Activated CD4-positive, alpha-beta T cell treated with anti-CD3 and anti-CD28 coated beads, Interleukin-2, amount 50 U/mL, for 24 hours (primary cell): Measurements from ENCODE around the gene AKT2.

ENCODE experiments used
- DNase-seq, 2 donors: peaks; one replicate each; pipeline ENCODE4 v3.0.0-alpha.2; 2020; ENCODE audit warnings: low read depth in 1 of 2, low spot score in 1 of 2

AKT2 gene

DNA sequence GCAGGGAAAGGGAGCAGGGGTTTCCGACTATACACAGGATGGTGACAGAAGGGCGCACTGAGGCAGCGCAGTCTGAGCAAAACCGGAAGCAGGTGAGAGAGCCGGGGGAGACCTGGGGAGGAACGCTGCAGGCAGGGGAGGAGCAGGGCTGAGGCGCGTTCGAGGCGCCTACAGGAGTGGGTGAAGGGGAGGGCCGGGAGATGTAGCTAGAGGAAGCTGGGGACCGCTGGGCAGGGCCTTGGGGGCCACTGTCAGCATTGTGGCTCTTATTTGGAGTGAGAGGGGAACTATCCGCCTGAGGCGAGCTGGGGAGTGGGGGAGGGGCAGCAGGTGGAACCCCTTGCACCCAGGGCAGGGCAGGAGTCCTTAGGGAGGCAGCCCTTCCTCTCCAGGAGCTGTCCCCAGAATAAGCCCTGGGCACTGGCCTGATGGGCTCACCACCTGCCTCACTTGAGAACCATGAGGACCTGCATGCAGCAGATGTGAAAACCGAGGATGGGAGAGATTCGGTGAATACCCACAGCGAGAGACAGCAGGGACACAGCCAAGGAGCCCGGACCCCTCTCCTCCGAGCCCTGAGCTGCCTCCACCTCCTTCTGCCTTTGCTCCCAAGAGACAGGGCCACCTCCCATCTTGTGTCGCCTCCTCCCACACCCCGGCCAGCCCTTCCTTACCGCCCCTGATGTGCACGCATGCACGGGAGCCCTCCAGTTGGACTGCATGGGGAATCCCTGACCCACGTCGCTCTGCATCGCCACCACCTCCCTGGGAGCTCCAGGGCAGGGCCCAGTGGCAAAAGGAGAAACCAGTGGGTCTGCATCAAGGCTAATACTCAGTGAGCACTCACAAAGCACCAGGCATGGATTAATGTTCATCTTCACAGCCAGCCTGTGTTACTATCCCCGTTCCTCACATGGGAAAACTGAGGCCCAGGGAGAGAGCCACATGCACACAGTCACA is 10.3 kb downstream of the AKT2 start:
- DNase-seq = no peak

DNA sequence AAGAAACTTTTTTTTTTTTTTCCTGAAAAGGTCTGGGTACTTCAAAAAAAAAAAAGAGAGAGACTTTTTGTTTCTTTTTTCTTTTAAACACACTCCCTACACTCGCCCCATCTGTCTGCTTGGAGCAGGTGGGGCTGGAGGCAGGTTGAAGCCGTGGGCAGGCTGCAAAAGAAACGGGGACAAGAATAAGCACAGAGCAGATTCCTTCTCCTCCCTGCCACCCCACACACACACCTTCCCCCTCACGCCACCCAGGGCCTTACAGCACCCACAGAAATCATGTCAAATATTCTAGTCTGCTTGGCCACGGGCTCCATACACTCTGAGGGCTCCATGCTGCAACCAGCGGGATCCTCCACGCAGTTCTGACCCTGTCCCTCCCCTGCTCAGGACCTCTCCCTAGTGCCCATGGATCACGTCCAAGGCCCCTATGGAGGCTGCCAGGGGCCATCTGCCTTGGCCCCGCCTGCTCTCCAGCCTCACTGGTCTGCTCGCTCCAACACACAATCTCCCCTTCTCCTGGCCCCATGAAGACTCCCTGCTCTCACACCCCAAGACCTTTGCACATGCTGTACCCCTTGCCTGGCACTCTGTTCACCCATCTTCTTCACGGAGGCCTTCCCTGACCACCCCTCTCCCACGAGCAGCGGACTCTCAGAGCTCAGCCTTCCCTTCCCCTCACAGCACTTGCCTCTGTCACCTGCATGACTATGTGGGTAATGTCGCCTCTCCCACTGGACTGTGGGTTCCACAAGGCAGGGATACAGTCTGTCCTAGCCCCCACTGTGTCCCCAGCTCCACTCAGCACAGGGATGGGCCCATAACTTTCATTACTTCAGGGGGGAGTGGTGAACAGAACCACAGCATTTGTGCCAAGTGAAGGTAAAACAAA is 11.4 kb downstream of the AKT2 start:
- DNase-seq = no peak

DNA sequence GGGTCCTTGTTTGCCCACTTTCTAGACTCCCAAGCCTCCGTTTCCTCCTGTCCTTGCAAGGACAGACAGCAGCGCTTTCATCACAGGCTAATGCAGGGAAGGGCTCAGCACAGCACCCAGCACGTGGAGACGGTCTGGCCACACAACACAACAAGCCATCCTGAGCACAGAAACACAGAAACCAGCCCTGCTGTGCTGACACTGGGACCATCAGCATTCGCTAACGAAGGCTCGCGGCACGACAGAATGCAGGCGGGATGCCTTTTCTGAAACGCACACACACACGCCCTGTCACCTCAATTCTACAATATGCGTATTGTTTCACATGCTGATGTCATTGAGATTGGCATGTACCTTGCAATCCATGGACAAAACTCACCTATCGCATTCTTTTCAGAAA is 12.9 kb downstream of the AKT2 start:
- DNase-seq = no peak

DNA sequence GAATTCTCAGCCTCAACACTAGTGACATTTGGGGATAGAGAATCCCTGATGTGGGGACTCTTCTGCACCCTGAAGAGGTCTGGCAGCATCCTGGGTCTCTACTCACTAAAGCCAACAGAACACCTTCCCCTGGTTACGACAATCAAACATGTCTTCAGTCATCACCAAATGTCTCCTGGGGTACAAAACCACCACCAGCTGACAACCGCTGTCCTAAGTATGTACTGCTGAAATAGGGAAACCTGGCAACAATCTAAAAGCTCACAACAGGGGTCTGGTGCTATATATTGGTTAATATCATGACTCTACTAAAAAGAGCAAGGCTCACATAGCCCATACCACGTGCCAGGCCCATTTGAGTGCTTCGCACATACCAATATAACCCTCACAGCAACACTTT is 13.4 kb downstream of the AKT2 start:
- no peak for DNase-seq

DNA sequence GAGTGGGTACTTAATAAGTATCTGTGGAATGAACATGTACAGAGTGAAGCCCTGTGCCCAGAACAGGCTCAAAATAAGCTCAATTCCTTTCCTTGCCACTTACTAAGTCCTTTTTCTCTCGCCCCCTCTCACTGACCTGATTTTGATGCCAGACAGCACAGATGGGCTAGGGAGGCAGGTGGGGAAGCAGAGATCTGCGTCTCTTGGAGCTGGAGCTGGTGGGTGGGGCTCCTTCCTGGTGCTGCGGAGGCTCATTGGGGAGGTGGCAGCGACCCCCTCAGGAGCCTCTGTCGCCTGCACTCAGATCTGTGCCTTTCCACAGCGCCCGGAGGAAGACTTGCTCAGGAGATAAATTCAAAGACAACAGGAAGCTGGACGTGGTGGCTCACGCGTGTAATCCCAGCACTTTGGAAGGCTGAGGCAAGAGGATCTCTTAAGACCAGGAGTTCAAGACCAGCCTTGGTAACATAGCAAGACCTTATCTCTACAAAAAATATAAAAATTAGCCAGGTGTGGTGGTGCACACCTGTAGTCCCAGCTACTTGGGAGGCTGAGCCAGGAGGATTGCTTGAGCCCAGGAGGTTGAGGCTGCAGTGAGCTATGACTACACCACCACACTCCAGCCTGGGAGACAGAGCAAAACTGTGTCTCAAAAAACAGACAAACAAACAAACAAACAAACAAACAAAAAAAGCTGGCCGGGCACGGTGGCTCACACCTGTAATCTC is 14.6 kb downstream of the AKT2 start:
- DNase-seq = no peak

DNA sequence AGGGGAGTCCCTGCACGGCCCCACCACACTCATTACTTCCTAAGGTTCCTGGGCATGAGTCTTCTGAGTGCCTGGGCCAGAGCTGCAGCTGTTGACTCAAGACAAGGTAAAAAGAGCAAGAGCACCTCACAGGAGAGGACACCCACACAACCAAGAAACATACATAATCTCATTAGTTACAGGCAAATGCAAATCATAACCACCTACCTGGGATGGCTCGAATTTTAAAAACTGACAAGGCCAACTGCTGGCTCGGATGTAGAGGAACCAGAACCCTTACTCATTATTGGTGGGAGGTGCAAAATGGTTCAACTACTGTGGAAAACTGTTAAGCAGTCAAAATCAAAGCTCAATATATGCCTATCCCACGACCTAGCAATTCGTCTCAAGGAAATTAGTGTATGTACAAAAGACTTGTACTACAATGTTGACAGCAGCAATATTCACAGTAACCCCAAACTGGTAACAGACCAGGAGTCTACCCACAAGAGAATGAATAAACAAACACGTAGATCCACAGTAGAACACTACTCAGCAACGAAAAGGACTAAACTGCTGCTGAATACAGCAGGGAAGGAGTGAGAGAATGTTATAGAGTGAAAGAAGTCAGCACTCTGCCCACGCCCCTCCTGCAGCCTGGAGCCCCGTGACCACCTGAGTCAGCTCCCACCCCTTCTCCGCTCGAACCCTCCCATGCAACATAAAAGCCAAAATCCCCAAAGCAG is 15.8 kb downstream of the AKT2 start:
- DNase-seq = no peak

DNA sequence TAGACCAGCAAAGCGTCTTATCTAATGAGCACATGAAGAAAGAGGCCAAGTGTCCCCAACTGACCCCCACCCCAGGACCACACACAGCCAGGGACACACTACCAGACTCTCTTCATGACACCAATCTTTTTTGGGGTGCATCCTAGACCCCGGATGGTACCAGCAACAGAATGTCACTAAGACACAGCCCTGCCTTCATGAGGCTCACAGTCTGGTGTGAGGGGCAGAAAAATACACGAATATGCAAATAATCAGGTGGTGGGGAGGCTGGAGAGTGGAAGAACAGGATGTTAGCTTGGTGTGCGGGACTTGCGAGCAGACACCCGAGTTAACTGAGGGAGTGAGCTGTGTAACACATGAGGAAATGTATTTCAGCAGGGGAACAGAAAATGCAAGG is 17.5 kb downstream of the AKT2 start:
- no peak for DNase-seq

DNA sequence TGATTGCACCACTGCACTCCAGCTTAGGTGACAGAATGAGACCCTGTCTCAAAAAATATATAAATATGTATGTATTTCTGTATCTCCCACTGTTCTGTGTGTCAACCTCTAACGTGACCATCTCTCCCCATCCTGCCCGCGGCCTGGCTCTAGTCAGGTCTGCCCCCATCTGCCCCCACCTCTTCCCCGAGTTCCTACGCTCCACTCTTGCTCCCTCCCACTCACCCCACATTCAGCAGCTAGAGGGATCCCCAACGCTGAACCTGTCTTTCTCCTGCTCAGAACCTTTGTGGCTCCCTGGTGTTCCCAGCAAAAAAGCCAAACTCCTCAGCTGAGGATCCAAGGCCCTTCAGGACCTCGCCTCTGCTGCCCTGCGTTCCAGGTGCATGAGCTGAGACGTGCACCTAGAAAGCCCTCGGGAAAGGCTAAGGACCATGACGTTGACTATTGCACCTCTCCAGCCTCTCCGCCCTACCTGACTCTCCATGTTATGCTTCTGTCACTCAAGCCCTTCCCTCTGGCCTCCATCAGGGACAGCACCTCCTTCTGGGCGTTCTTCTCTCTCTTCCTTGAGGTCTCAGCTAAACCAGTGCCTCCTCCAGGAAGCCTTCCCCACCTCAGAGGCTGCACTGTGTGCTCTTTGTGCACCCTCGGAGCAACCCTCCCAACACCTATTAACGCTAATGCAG is 18.1 kb downstream of the AKT2 start:
- DNase-seq = no peak

DNA sequence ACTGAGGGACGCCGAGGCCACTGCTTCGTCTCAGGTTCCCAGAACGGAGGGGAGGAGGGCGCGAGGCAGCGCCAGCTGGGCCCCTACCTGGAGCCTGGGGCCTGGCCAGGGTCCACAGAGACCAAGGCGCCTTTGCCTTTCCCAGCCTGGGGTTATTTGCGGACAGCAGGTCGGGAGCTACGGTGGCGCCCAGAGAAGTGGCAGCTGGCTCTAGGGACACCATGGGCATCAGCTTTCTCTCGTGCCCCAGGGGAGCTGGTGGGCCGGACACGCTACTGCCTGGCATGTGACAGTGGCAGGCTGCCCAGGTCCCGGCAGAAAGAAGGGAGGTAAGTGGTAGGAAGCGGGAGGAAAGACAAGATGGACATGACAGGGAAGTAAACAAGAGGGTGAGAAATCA is 19.0 kb downstream of the AKT2 start:
- no peak for DNase-seq

DNA sequence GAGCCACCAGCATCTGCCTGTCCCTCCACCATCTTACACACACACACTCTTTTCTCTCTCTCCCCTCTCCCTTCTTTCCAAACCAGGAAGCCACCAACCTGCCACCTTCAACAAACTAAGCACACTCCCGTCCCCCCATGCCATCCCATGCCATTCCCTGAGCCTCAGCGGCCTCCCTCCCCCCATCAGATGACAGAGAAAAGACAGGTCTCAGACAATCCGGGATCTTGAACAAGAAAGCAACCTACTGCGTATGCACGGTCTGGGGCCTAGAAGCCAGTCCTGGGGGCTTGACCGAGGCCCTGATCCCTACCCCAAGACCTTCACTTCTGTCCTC is 19.4 kb downstream of the AKT2 start:
- no peak for DNase-seq

DNA sequence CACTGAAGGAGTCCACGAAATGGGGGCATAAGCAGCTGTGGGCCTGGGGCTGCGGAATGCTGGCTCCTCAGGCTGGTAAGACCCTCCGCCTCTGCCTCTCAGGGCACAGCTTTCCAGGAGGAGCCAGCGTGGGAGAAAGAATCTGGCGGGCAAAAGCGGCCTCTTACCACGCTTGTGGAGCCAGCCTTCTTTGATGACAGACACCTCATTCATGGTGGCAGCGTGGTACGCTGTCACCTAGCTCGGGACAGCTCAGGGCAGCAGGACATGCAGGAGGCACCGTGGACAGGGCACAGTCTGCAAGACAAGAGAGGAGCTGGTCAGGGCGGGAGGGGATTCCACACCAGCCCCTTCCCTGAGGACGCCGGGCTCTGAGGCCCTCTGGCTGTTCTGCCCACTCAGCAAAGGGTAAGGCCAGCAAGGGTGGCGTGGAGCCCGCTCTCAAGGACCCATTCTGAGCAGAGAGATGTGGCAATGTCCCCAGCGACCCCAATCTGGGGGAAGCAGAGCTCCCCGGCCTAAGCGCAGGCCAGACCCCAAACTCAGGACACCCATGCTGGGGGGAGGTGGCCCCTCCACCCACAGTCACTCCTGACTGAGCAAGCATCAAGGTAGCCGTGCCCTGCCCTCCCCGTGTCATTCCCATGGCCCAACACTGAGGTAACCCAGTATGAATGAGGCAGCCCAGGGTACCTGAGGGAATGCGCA is 19.9 kb downstream of the AKT2 start:
- DNase-seq = no peak

DNA sequence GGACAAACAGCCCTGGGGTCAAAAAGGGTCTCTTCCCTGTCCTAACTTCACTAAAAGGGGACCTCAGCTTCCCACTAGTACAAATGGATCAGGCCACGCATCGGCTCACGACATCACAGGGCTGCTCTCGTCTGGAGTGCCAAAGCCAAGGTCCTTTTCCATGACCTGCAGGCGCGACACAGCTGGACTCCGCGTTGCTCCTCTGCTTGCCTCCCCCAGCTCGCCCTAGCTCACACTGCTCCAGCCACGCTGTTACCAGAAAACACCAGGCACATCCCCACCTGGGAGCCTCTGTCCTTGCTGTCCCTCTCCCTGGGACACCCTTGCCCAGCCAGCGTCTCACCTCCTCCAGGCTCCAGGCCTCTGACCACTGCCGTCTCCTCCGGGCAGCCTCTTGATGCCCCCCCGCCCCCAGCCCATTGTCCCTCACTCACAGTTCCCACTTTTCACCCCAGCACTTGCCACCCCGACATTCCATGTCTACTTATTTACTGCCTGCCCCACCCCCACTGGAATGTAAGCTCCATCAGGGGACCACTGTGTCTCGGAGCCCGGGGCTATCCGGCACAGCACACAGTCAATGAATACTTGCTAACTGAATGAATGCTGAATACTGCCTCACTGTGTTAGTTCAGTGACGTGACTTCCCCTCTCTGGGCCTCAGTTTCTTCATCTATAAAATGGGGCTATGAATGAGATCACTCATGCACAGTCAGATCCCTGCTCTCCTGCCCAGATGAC is 20.7 kb downstream of the AKT2 start:
- no peak for DNase-seq

DNA sequence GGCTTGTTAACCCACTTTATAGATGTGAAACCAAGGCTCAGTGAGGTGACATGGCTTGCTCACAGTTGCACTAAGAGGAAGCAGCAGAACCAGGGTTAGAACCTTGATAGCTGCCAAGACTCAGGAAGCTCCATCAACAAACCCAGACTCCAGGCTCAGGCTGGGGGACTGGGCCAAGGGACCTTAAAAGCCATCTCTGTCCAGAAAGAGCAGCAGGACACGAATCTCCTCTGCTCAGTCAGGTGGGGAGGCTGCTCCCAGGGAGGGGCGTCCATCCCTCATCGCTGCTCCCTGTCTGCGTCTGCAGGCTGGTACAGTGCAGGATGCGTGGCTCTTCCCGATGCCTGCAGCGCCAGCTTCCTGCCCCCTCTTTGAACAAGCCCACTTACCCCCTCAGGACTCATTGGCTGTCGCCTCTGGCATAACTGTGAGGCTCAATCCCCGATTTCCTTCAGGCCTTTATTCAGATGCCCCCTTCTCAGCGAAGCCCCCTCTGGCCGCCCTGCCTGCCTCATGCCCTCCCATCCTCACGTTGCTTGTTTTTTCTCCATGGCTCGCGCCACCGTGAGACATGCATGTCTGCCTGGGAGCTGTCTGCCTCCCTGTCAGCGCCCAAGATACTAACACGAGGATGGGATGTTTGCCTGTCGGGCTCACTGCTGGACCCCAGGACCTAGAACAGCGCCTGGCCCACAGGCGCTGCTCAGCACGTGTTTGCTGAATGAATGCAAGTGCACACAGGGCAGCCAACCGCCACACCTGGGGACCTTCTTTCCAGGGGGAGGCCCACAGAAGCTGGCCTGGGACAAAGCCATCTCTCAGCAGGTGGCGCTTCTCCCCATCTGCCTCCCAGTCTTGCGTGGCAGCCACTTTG is 21.5 kb downstream of the AKT2 start:
- DNase-seq = no peak

DNA sequence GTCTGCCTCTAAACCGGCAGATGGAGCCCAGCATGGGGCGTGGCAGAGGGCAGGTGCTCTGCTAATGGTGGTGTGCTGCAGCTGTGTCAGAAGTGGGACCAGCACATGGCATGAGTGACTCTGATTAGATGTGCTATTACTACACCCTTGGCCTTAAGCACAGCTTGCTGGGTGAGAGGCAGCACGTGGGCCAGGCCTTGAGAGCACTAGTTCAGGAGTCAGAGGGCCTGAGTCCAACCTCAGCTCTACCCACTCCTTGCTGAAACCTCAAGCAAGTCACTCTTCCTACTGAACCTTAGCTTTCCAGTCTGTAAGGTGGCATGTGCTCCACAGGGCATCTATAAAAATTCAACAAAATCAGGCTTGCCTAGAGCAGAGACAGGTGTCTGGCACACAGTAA is 22.7 kb downstream of the AKT2 start:
- DNase-seq = no peak

DNA sequence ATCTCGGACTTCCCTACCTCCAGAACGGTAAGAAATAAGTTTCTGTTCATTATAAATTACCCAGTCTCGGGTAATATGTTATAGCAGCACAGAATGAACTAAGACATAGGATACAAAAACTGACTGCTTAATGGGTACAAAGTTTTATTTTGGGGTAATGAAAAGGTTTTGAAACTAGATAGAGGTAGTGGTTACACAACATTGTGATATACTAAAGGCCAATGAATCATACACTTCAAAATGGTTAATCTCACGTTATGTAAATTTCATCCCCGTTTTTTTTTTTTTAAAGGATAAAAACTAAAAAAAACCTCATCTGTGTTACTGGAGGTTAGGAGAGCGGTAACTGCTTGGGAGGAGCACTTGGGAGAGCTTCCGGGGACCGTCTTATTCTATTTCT is 23.5 kb downstream of the AKT2 start:
- no peak for DNase-seq

DNA sequence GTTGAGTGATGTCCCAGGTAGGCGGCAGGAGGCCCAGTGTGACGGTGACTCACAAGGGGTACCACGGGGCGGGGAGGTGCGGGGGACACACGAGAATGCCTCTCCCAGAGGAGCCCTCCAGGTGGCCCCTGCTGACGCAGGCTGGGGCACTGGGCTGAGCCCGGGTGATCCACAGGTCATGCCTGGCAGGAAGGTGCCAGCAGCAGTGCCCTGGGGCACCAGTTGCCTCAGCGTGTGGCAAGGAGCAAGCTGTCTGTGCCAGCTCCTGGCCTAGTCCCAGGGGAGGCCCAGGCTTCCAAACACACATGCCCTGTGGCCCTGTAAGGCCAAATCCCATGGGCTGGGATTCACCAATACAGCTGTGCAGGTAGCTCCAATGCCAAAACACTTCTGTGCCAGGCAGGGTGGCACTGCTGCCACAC is 28.0 kb downstream of the AKT2 start:
- no peak for DNase-seq

DNA sequence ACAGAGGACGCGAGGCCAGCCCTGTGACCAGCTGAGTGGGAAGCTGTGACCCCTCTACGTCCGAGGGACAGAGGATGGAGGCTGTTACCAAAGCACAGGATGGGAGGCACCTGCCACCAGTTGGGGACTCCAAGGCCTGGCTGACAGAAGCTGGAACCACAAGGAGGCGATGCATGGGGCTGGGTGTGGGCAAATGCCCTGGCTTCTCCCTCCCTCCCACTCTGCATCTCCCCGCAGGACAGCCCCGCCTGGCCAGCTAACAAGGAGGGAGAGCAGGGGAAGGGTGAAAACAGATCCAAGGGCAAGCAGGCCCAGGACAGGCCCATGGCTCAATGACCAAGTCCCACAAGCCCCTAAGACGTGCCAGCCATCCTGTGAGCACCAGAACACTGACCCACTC is 28.6 kb downstream of the AKT2 start:
- no peak for DNase-seq

DNA sequence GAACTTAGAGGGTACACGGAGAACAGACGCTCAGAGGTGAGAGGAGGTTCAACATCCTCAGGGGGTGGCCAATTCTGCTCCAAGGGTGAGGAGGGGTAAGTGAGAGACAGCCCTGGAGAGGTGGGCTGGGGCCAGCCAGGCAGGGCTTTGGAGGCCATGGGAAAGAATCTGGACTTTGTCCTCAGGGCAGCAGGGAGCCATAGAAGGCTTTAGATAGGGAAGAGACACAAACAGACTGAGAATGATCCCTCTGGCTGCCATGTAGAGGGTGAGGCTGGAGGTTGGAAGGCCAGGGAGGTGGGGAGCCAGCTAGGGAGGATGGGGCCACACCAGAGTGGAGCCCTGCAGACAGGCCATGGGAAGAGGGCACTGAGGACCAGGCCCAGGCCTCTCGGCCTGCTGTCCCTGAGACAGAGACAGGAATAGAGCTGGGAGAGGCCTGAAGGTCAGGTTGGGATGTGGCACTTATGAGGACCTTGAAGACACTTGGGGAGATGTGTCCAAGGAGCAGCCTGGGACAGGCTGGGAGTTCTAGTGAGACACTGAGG is 29.5 kb downstream of the AKT2 start:
- no peak for DNase-seq
